ENCODE results near the gene ACADVL. TPM values are rescaled to one million over a fixed set of nuclear protein-coding genes. Genes with fewer than 3 reads are reported as not detected.
A peak's percentile ranks its signal among the peaks of the same experiment; 100 is the strongest.

The ACADVL gene
- total and polyA plus RNA-seq, 4 donors: 185 to 1,301 (median 1,109) TPM

DNA sequence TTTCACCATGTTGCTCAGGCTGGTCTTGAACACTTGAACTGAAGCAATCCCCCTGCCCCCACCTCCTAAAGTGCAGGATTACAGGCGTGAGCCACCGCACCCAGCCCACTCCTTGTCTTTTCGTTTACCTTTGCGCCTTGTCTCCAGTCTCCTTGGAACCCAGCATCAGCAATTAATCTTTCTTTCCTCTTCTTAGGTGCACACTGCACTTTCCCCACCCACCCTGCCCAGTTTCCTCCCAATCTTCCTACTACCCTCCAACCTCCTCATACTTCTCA lies 44.0 kb downstream of the ACADVL start:
- Histone ChIP-seq H3K27me3 (ENCODE audit: control insufficient read depth in 4 of 4, insufficient read depth in 4 of 4, low read length in 3 of 4) (no peaks in the 10 kb centered on the region), H3K4me3 (ENCODE audit: low read depth in 1 of 3, low read length in 3 of 3) (no peak overlapping the region), H3K27ac (ENCODE audit: low read depth in 1 of 2, low read length in 2 of 2) (no peak overlapping the region), H3K9me3 (ENCODE audit: control insufficient read depth in 4 of 4, low read length in 3 of 4) (no peaks in the 10 kb centered on the region), H3K36me3 (ENCODE audit: control insufficient read depth in 4 of 4, insufficient read depth in 3 of 4, low read depth in 1 of 4, low read length in 3 of 4) (no peaks in the 10 kb centered on the region), H3K4me1 (ENCODE audit: control insufficient read depth in 4 of 4, insufficient read depth in 4 of 4, low read length in 3 of 4) (peaks cover 7 to 43% (median 23%) of the 10 kb centered on the region in 4 donors), H3K9ac (ENCODE audit: low read depth in 1 of 2, low read length in 2 of 2) (no peak overlapping the region)
- no peak for TF ChIP-seq JUND (IDR thresholded peaks at IDR 0.05)
- no peak for TF ChIP-seq YY1 (IDR thresholded peaks at IDR 0.05)
- no peak for TF ChIP-seq GABPA (IDR thresholded peaks at IDR 0.05 in 1 of 2, conservative IDR thresholded peaks at IDR 0.05 in 1 of 2)
- no peak for TF ChIP-seq FOXA1 (IDR thresholded peaks at IDR 0.05)
- TF ChIP-seq SP1 (IDR thresholded peaks at IDR 0.05): no peak
- no peak for TF ChIP-seq FOXA2 (IDR thresholded peaks at IDR 0.05)
- 56% methylated on average over 4 of the region's 4 CpGs for WGBS
- DNase-seq (ENCODE audit: low spot score): no peak

DNA sequence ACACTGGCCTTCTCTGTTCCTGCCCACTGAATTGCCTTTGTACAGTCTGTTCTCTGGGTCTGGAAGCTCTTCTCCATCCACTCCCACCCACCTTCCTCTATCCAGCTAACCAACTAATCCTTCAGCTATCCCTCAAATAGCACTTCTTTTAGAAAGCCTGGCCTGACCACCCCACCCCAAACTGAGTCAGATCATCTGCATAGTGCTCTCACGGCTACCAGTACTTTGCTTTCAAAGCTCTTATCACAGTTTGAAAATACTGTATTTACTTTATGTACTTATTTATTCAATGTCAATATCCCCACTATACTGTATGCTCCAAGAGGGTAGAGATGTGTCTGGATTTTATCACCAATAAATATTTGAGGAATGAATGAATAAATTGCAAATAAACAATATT lies 47.0 kb downstream of the ACADVL start:
- H3K27ac ChIP-seq (ENCODE audit: low read depth in 1 of 2, low read length in 2 of 2): no peak overlapping the region
- peaks cover 4 to 19% (median 12%) of the 10 kb centered on the region in 4 donors for H3K4me1 ChIP-seq (ENCODE audit: control insufficient read depth in 4 of 4, insufficient read depth in 4 of 4, low read length in 3 of 4)
- no peaks in the 10 kb centered on the region for H3K9me3 ChIP-seq (ENCODE audit: control insufficient read depth in 4 of 4, low read length in 3 of 4)
- TF ChIP-seq RAD21 (IDR thresholded peaks at IDR 0.05) (no peak), EGR1 (IDR thresholded peaks at IDR 0.05; ENCODE audit: low read depth in 2 of 2) (no peak), HNF4A (conservative IDR thresholded peaks at IDR 0.05) (no peak), RXRA (IDR thresholded peaks at IDR 0.05) (no peak), HNF4G (IDR thresholded peaks at IDR 0.05) (no peak)
- TF ChIP-seq, protein P1, sequence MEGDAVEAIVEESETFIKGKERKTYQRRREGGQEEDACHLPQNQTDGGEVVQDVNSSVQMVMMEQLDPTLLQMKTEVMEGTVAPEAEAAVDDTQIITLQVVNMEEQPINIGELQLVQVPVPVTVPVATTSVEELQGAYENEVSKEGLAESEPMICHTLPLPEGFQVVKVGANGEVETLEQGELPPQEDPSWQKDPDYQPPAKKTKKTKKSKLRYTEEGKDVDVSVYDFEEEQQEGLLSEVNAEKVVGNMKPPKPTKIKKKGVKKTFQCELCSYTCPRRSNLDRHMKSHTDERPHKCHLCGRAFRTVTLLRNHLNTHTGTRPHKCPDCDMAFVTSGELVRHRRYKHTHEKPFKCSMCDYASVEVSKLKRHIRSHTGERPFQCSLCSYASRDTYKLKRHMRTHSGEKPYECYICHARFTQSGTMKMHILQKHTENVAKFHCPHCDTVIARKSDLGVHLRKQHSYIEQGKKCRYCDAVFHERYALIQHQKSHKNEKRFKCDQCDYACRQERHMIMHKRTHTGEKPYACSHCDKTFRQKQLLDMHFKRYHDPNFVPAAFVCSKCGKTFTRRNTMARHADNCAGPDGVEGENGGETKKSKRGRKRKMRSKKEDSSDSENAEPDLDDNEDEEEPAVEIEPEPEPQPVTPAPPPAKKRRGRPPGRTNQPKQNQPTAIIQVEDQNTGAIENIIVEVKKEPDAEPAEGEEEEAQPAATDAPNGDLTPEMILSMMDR (IDR thresholded peaks at IDR 0.05; ENCODE audit: low read depth, low read length, missing input control): no peak
- TF ChIP-seq, protein P2, sequence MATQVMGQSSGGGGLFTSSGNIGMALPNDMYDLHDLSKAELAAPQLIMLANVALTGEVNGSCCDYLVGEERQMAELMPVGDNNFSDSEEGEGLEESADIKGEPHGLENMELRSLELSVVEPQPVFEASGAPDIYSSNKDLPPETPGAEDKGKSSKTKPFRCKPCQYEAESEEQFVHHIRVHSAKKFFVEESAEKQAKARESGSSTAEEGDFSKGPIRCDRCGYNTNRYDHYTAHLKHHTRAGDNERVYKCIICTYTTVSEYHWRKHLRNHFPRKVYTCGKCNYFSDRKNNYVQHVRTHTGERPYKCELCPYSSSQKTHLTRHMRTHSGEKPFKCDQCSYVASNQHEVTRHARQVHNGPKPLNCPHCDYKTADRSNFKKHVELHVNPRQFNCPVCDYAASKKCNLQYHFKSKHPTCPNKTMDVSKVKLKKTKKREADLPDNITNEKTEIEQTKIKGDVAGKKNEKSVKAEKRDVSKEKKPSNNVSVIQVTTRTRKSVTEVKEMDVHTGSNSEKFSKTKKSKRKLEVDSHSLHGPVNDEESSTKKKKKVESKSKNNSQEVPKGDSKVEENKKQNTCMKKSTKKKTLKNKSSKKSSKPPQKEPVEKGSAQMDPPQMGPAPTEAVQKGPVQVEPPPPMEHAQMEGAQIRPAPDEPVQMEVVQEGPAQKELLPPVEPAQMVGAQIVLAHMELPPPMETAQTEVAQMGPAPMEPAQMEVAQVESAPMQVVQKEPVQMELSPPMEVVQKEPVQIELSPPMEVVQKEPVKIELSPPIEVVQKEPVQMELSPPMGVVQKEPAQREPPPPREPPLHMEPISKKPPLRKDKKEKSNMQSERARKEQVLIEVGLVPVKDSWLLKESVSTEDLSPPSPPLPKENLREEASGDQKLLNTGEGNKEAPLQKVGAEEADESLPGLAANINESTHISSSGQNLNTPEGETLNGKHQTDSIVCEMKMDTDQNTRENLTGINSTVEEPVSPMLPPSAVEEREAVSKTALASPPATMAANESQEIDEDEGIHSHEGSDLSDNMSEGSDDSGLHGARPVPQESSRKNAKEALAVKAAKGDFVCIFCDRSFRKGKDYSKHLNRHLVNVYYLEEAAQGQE (IDR thresholded peaks at IDR 0.05): no peak
- TF ChIP-seq, protein P3, sequence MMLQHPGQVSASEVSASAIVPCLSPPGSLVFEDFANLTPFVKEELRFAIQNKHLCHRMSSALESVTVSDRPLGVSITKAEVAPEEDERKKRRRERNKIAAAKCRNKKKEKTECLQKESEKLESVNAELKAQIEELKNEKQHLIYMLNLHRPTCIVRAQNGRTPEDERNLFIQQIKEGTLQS (IDR thresholded peaks at IDR 0.05): no peak
- TF ChIP-seq, protein P4, sequence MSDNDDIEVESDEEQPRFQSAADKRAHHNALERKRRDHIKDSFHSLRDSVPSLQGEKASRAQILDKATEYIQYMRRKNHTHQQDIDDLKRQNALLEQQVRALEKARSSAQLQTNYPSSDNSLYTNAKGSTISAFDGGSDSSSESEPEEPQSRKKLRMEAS (IDR thresholded peaks at IDR 0.05): no peak
- H3K9ac ChIP-seq (ENCODE audit: low read depth in 1 of 2, low read length in 2 of 2): no peak overlapping the region
- WGBS: 77% methylated on average over 1 of the region's 1 CpG
- no peak overlapping the region for H3K4me3 ChIP-seq (ENCODE audit: low read depth in 1 of 3, low read length in 3 of 3)
- H3K36me3 ChIP-seq (ENCODE audit: control insufficient read depth in 4 of 4, insufficient read depth in 3 of 4, low read depth in 1 of 4, low read length in 3 of 4): no peaks in the 10 kb centered on the region
- H3K27me3 ChIP-seq (ENCODE audit: control insufficient read depth in 4 of 4, insufficient read depth in 4 of 4, low read length in 3 of 4): no peaks in the 10 kb centered on the region
- DNase-seq (ENCODE audit: low spot score): no peak

Small RNA genes lying within 50 kb of the gene (small RNA-seq; reads per million reads assigned to genes)
- not detected for gene AC120057.4
- 14.3 reads per million, percentile 95 among the genes with 10 or more reads in this experiment for gene MIR324
- not detected for gene RF00019

Other genes with a start within 250 kb of the ACADVL start
Only the 30 nearest of the 33 such genes appear.
- gene RNASEK, start 207.3 kb upstream of the ACADVL start, total RNA-seq: 10 to 100 TPM; 13.5 to 65.5 TPM
- 100 to 1,000 TPM; 196 to 384 TPM for gene RNASEK, start 207.3 kb upstream of the ACADVL start, polyA plus RNA-seq
- 1 to 10 TPM; 1.1 to 5.7 TPM for gene BCL6B, start 196.9 kb upstream of the ACADVL start, total RNA-seq
- gene BCL6B, start 196.9 kb upstream of the ACADVL start, polyA plus RNA-seq: 1 to 10 TPM; 1.7 to 1.8 TPM
- gene SLC16A13, start 183.9 kb upstream of the ACADVL start, total RNA-seq: 10 to 100 TPM in 1 of 2 donors, 1 to 10 TPM in 1; 2.3 to 26.6 TPM
- 10 to 100 TPM; 33.3 to 43.2 TPM for gene SLC16A13, start 183.9 kb upstream of the ACADVL start, polyA plus RNA-seq
- 1 to 10 TPM; 1.7 to 3.3 TPM for gene SLC16A11, start 175.8 kb upstream of the ACADVL start, total RNA-seq
- gene SLC16A11, start 175.8 kb upstream of the ACADVL start, polyA plus RNA-seq: 1 to 10 TPM; 3.0 to 8.2 TPM
- gene CLEC10A, start 139.7 kb upstream of the ACADVL start, total RNA-seq: 1 to 10 TPM; 3.1 to 3.8 TPM
- 1 to 10 TPM; 1.4 to 4.0 TPM for gene CLEC10A, start 139.7 kb upstream of the ACADVL start, polyA plus RNA-seq
- gene ASGR2, start 105.1 kb upstream of the ACADVL start, total RNA-seq: 100 to 1,000 TPM; 188 to 336 TPM
- 100 to 1,000 TPM; 650 to 657 TPM for gene ASGR2, start 105.1 kb upstream of the ACADVL start, polyA plus RNA-seq
- gene ASGR1, start 40.6 kb upstream of the ACADVL start, total RNA-seq: 100 to 1,000 TPM; 127 to 401 TPM
- gene ASGR1, start 40.6 kb upstream of the ACADVL start, polyA plus RNA-seq: 100 to 1,000 TPM; 541 to 728 TPM
- gene DLG4, start 102 bp upstream of the ACADVL start, total RNA-seq: 1 to 10 TPM; 2.1 to 5.7 TPM
- 1 to 10 TPM in 1 of 2 donors, under 1 TPM in 1; 0.40 to 1.6 TPM for gene DLG4, start 102 bp upstream of the ACADVL start, polyA plus RNA-seq
- 10 to 100 TPM; 16.7 to 24.5 TPM for gene DVL2, start 14.6 kb downstream of the ACADVL start, total RNA-seq
- 1 to 10 TPM; 3.4 to 5.9 TPM for gene DVL2, start 14.6 kb downstream of the ACADVL start, polyA plus RNA-seq
- gene PHF23, start 19.5 kb downstream of the ACADVL start, total RNA-seq: 10 to 100 TPM; 14.6 to 15.8 TPM
- gene PHF23, start 19.5 kb downstream of the ACADVL start, polyA plus RNA-seq: 10 to 100 TPM; 14.0 to 18.3 TPM
- gene GABARAP, start 22.5 kb downstream of the ACADVL start, total RNA-seq: 10 to 100 TPM; 74.4 to 88.4 TPM
- gene GABARAP, start 22.5 kb downstream of the ACADVL start, polyA plus RNA-seq: 100 to 1,000 TPM; 322 to 489 TPM
- gene CTDNEP1, start 31.8 kb downstream of the ACADVL start, total RNA-seq: 10 to 100 TPM; 15.2 to 21.9 TPM
- 10 to 100 TPM; 11.0 to 28.6 TPM for gene CTDNEP1, start 31.8 kb downstream of the ACADVL start, polyA plus RNA-seq
- 10 to 100 TPM; 19.3 to 24.1 TPM for gene ELP5, start 32.3 kb downstream of the ACADVL start, total RNA-seq
- gene ELP5, start 32.3 kb downstream of the ACADVL start, polyA plus RNA-seq: 10 to 100 TPM; 29.1 to 38.4 TPM
- gene CLDN7, start 42.5 kb downstream of the ACADVL start, total RNA-seq: 10 to 100 TPM in 1 of 2 donors, 1 to 10 TPM in 1; 3.0 to 20.2 TPM
- 10 to 100 TPM; 19.1 to 35.0 TPM for gene CLDN7, start 42.5 kb downstream of the ACADVL start, polyA plus RNA-seq
- gene SLC2A4, start 61.8 kb downstream of the ACADVL start, total RNA-seq: 10 to 100 TPM in 1 of 2 donors, 1 to 10 TPM in 1; 1.2 to 10.6 TPM
- 1 to 10 TPM in 1 of 2 donors, under 1 TPM in 1; 0.42 to 1.9 TPM for gene SLC2A4, start 61.8 kb downstream of the ACADVL start, polyA plus RNA-seq
- gene YBX2, start 74.7 kb downstream of the ACADVL start, total RNA-seq: under 1 TPM; 0.61 to 0.75 TPM
- gene YBX2, start 74.7 kb downstream of the ACADVL start, polyA plus RNA-seq: under 1 TPM; 0.33 to 0.53 TPM
- gene EIF5A, start 87.7 kb downstream of the ACADVL start, total RNA-seq: 100 to 1,000 TPM; 179 to 206 TPM
- gene EIF5A, start 87.7 kb downstream of the ACADVL start, polyA plus RNA-seq: 100 to 1,000 TPM; 399 to 506 TPM
- gene GPS2, start 95.4 kb downstream of the ACADVL start, total RNA-seq: 10 to 100 TPM; 20.8 TPM
- 10 to 100 TPM; 24.7 to 43.1 TPM for gene GPS2, start 95.4 kb downstream of the ACADVL start, polyA plus RNA-seq
- gene NEURL4, start 109.4 kb downstream of the ACADVL start, total RNA-seq: 10 to 100 TPM in 1 of 2 donors, 1 to 10 TPM in 1; 8.1 to 14.2 TPM
- gene NEURL4, start 109.4 kb downstream of the ACADVL start, polyA plus RNA-seq: 1 to 10 TPM in 1 of 2 donors, under 1 TPM in 1; 0.76 to 6.6 TPM
- 1 to 10 TPM; 4.9 to 7.4 TPM for gene ACAP1, start 116.6 kb downstream of the ACADVL start, total RNA-seq
- 1 to 10 TPM; 1.1 to 4.5 TPM for gene ACAP1, start 116.6 kb downstream of the ACADVL start, polyA plus RNA-seq
- 1 to 10 TPM in 1 of 2 donors, under 1 TPM in 1; 0.89 to 2.0 TPM for gene KCTD11, start 132.2 kb downstream of the ACADVL start, total RNA-seq
- gene KCTD11, start 132.2 kb downstream of the ACADVL start, polyA plus RNA-seq: 1 to 10 TPM in 1 of 2 donors, under 1 TPM in 1; 0.39 to 3.5 TPM
- not detected for gene TMEM95, start 135.2 kb downstream of the ACADVL start, total RNA-seq
- gene TMEM95, start 135.2 kb downstream of the ACADVL start, polyA plus RNA-seq: not detected
- 1 to 10 TPM in 1 of 2 donors, under 1 TPM in 1; 0.05 to 3.2 TPM for gene TNK1, start 161.2 kb downstream of the ACADVL start, total RNA-seq
- gene TNK1, start 161.2 kb downstream of the ACADVL start, polyA plus RNA-seq: 1 to 10 TPM; 1.9 to 3.5 TPM
- 1 to 10 TPM; 2.8 to 4.2 TPM for gene PLSCR3, start 174.6 kb downstream of the ACADVL start, total RNA-seq
- 10 to 100 TPM in 1 of 2 donors, 1 to 10 TPM in 1; 4.0 to 10.9 TPM for gene PLSCR3, start 174.6 kb downstream of the ACADVL start, polyA plus RNA-seq
- gene TMEM256, start 184.2 kb downstream of the ACADVL start, total RNA-seq: 100 to 1,000 TPM in 1 of 2 donors, 10 to 100 TPM in 1; 30.0 to 130 TPM
- gene TMEM256, start 184.2 kb downstream of the ACADVL start, polyA plus RNA-seq: 10 to 100 TPM; 95.6 to 99.8 TPM
- 1 to 10 TPM in 1 of 2 donors, under 1 TPM in 1; 0.47 to 1.3 TPM for gene NLGN2, start 187.9 kb downstream of the ACADVL start, total RNA-seq
- 1 to 10 TPM in 1 of 2 donors, under 1 TPM in 1; 0.24 to 2.4 TPM for gene NLGN2, start 187.9 kb downstream of the ACADVL start, polyA plus RNA-seq
- gene SPEM1, start 200.4 kb downstream of the ACADVL start, total RNA-seq: not detected
- not detected for gene SPEM1, start 200.4 kb downstream of the ACADVL start, polyA plus RNA-seq
- gene SPEM2, start 205.7 kb downstream of the ACADVL start, total RNA-seq: not detected
- gene SPEM2, start 205.7 kb downstream of the ACADVL start, polyA plus RNA-seq: not detected
- gene SPEM3, start 208.9 kb downstream of the ACADVL start, total RNA-seq: not detected
- gene SPEM3, start 208.9 kb downstream of the ACADVL start, polyA plus RNA-seq: not detected
- gene TMEM102, start 215.5 kb downstream of the ACADVL start, total RNA-seq: 1 to 10 TPM; 1.6 to 2.9 TPM
- 1 to 10 TPM; 1.6 to 3.3 TPM for gene TMEM102, start 215.5 kb downstream of the ACADVL start, polyA plus RNA-seq

Data from liver (tissue), 10 donors.